ENCODE results near the gene HTR2B. TPM values are rescaled to one million over a fixed set of nuclear protein-coding genes. Genes with fewer than 3 reads are reported as not detected.

Gene HTR2B
- total and polyA plus RNA-seq, 2 of the 13 experiments (the other 11 are each of a cell fraction or from before 2014, with no cell fraction given): 0.08 TPM; not detected in 1

DNA sequence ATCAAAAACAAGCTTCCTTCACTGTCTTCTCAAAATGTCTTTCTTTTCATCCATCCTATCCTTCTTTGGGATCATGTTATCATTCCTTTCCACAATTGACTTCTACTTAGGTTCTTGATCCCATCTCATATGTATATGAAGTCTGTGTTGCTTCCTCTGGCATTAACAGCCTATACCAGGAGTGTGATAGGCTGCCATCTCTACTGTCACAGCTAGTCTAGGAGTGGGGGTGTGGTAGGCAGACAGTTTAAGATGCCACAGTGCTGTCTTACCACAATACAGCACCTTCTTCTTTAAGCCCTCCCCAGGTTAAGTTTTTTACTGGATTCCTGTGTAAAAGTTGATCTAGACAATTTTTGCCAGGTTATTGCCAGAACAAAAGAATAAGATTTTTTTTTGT, 3.7 kb upstream of the HTR2B start (continued):
- TF ChIP-seq ZNF276 (CRISPR knock-in tag; IDR thresholded peaks at IDR 0.05; ENCODE audit: low read depth) (no peak), TOPORS (CRISPR knock-in tag; IDR thresholded peaks at IDR 0.05) (no peak), ZNF484 (CRISPR knock-in tag; IDR thresholded peaks at IDR 0.05; ENCODE audit: borderline replicate concordance, low read depth) (no peak), ETV5 (CRISPR knock-in tag; IDR thresholded peaks at IDR 0.05; ENCODE audit: borderline replicate concordance) (no peak), CEBPB (IDR thresholded peaks at IDR 0.05; ENCODE audit: borderline replicate concordance, low read depth, low read length) (no peak), CBX5 (CRISPR knock-in tag; IDR thresholded peaks at IDR 0.05; ENCODE audit: borderline replicate concordance) (no peak), ZFP36L1 (CRISPR knock-in tag; IDR thresholded peaks at IDR 0.05) (no peak), KLF11 (CRISPR knock-in tag; IDR thresholded peaks at IDR 0.05) (no peak), ZSCAN9 (CRISPR knock-in tag; IDR thresholded peaks at IDR 0.05; ENCODE audit: borderline replicate concordance) (no peak)

DNA sequence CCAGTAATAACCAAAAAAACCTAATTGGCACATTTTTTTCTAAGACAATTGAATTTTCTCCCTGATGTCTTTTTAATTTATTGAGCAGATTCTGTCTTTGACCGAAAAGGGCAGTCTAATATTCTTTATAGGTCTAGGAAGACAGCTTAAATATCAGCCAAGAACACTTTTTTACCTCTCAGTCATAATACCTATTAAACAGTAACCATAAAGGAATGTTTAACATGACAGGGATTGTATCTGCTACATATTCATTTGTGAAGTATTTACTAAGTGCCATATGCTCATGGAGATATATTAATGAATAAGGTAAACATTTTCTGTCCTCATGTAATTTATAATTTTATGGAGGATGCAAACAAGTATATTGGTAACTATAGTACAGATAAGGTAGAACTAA, 3.1 kb upstream of the HTR2B start:
- H3K27ac ChIP-seq (ENCODE audit: extremely low read length, insufficient read depth, low read length): no peak overlapping the region
- H3K79me2 ChIP-seq (ENCODE audit: insufficient read depth, low read length): peaks cover 5% of the 10 kb centered on the region
- peaks cover 13% of the 10 kb centered on the region for H3K4me1 ChIP-seq (ENCODE audit: insufficient read depth, low read length)
- peaks cover 0 to 2% of the 10 kb centered on the region in 2 experiments; a peak in 1 of 5 replicates for H3K36me3 ChIP-seq (replicated peaks in 1 of 2; ENCODE audit: control insufficient read depth in 1 of 2, insufficient read depth in 2 of 2, low read length in 2 of 2)
- no peaks in the 10 kb centered on the region; the same call in 1 of the 2 replicates for H4K20me1 ChIP-seq (ENCODE audit: insufficient read depth, low read length)
- in situ Hi-C loops (cut with HindIII; ENCODE audit: extremely low pct_ligation_motif_present, low pct_unique_long_range_greater_than_20kb) (no loop called here), intact Hi-C loops (cut with micrococcal nuclease; ENCODE audit: unreplicated experiment) (no loop called here)
- FAIRE-seq (no peak), ATAC-seq (no peak), DNase-seq (ENCODE audit: low spot score) (no peak)
- ChIA-PET CTCF (ENCODE audit: low intra/inter-chr PET ratio, low total read pairs) (no interaction called here), POLR2A (no interaction called here)
- H3K9me3 ChIP-seq (ENCODE audit: low read length): no peaks in the 10 kb centered on the region
- H3K9ac ChIP-seq (ENCODE audit: insufficient read depth, low read depth, low read length): no peak overlapping the region
- H3K4me2 ChIP-seq (ENCODE audit: low read depth, low read length): no peak overlapping the region
- H3K4me3 ChIP-seq (replicated peaks in 1 of 3; ENCODE audit: insufficient read depth in 1 of 3, low read depth in 2 of 3, low read length in 3 of 3): no peak overlapping the region
- H3K27me3 ChIP-seq (ENCODE audit: control insufficient read depth in 1 of 2, insufficient read depth in 2 of 2, low read length in 2 of 2): no peaks in the 10 kb centered on the region
- 100% methylated on average over 1 of the region's 1 CpG for WGBS (ENCODE audit: low lambda C conversion rate)
- H2AFZ ChIP-seq (ENCODE audit: low read length): no peak overlapping the region
- BruUV-seq (replicated peaks): no TSS peak
- TF ChIP-seq, protein P1, sequence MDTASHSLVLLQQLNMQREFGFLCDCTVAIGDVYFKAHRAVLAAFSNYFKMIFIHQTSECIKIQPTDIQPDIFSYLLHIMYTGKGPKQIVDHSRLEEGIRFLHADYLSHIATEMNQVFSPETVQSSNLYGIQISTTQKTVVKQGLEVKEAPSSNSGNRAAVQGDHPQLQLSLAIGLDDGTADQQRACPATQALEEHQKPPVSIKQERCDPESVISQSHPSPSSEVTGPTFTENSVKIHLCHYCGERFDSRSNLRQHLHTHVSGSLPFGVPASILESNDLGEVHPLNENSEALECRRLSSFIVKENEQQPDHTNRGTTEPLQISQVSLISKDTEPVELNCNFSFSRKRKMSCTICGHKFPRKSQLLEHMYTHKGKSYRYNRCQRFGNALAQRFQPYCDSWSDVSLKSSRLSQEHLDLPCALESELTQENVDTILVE (CRISPR knock-in tag; IDR thresholded peaks at IDR 0.05): no peak
- TF ChIP-seq ELF4 (CRISPR knock-in tag; IDR thresholded peaks at IDR 0.05; ENCODE audit: borderline replicate concordance) (no peak), NFKB2 (CRISPR knock-in tag; IDR thresholded peaks at IDR 0.05; ENCODE audit: borderline replicate concordance) (no peak), MAF1 (CRISPR knock-in tag; IDR thresholded peaks at IDR 0.05; ENCODE audit: borderline replicate concordance) (no peak), EP300 (IDR thresholded peaks at IDR 0.05; ENCODE audit: low read depth in 2 of 2, low read length in 2 of 2) (no peak), EP300 (CRISPR knock-in tag; IDR thresholded peaks at IDR 0.05; ENCODE audit: borderline replicate concordance) (no peak), NKX3-1 (CRISPR knock-in tag; IDR thresholded peaks at IDR 0.05) (no peak), ZNF564 (CRISPR knock-in tag; IDR thresholded peaks at IDR 0.05) (no peak), CHCHD3 (CRISPR knock-in tag; IDR thresholded peaks at IDR 0.05) (no peak), ATF7 (IDR thresholded peaks at IDR 0.05) (no peak), ATF7 (CRISPR knock-in tag; IDR thresholded peaks at IDR 0.05) (no peak), MZF1 (CRISPR knock-in tag; IDR thresholded peaks at IDR 0.05; ENCODE audit: borderline replicate concordance) (no peak), RORA (CRISPR knock-in tag; IDR thresholded peaks at IDR 0.05) (no peak), ZNF678 (CRISPR knock-in tag; IDR thresholded peaks at IDR 0.05) (no peak)
- TF ChIP-seq, protein P2, sequence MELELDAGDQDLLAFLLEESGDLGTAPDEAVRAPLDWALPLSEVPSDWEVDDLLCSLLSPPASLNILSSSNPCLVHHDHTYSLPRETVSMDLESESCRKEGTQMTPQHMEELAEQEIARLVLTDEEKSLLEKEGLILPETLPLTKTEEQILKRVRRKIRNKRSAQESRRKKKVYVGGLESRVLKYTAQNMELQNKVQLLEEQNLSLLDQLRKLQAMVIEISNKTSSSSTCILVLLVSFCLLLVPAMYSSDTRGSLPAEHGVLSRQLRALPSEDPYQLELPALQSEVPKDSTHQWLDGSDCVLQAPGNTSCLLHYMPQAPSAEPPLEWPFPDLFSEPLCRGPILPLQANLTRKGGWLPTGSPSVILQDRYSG (CRISPR knock-in tag; IDR thresholded peaks at IDR 0.05): no peak

Data from HepG2 (cell line).